GM06990 (cell line): Measurements from ENCODE around the gene IRF2BP2.

Source experiments
- DNase-seq: peaks from one replicate; pipeline ENCODE4 v3.0.0-alpha.2; 2011; ENCODE audit not compliant: insufficient read length; ENCODE audit errors: extremely low read depth
- H3K27me3 ChIP-seq: replicated peaks from 2 replicates; pipeline ENCODE4 v1.6.0; 2011; ENCODE audit warnings: low read length; ENCODE audit not compliant: control insufficient read depth, insufficient read depth
- H3K36me3 ChIP-seq: 2 replicates; pipeline ENCODE4 v1.5.1; 2011; ENCODE audit warnings: low read length; ENCODE audit not compliant: control insufficient read depth, insufficient read depth
- H3K4me3 ChIP-seq: replicated peaks from 2 replicates; pipeline ENCODE4 v1.5.1; 2011; ENCODE audit warnings: low read depth, mild to moderate bottlenecking, control low read depth, low read length
- TF ChIP-seq, protein P1 (sequence below): IDR thresholded peaks from 2 replicates; pipeline ENCODE4 v1.5.1; 2011; ENCODE audit warnings: low read length, control low read depth, mild to moderate bottlenecking, inconsistent platforms; ENCODE audit not compliant: insufficient read depth, poor library complexity, severe bottlenecking

IRF2BP2 gene

DNA sequence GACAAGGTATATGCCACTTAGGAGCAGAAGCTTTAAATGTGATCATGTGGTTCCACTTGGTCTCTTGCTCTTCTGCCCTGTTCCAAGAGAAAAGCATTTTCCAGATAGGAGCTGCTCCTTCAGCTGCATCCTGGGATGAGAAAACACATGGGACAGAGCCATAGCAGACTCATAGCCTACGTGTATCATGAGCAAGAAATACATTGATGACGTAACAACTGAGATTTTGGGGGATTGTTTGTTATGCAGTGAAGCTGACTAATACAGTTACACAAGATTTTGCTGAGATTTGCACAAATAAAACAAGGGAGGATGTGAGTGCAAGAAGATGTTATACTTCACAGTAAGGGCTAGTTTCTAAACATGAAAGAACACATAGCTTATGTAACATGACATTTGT, 36.0 kb upstream of the IRF2BP2 start:
- TF ChIP-seq, protein P1, sequence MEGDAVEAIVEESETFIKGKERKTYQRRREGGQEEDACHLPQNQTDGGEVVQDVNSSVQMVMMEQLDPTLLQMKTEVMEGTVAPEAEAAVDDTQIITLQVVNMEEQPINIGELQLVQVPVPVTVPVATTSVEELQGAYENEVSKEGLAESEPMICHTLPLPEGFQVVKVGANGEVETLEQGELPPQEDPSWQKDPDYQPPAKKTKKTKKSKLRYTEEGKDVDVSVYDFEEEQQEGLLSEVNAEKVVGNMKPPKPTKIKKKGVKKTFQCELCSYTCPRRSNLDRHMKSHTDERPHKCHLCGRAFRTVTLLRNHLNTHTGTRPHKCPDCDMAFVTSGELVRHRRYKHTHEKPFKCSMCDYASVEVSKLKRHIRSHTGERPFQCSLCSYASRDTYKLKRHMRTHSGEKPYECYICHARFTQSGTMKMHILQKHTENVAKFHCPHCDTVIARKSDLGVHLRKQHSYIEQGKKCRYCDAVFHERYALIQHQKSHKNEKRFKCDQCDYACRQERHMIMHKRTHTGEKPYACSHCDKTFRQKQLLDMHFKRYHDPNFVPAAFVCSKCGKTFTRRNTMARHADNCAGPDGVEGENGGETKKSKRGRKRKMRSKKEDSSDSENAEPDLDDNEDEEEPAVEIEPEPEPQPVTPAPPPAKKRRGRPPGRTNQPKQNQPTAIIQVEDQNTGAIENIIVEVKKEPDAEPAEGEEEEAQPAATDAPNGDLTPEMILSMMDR: no peak
- Histone ChIP-seq H3K27me3 (no peaks in the 10 kb centered on the region), H3K4me3 (no peak overlapping the region), H3K36me3 (no peaks in the 10 kb centered on the region)
- no peak for DNase-seq

DNA sequence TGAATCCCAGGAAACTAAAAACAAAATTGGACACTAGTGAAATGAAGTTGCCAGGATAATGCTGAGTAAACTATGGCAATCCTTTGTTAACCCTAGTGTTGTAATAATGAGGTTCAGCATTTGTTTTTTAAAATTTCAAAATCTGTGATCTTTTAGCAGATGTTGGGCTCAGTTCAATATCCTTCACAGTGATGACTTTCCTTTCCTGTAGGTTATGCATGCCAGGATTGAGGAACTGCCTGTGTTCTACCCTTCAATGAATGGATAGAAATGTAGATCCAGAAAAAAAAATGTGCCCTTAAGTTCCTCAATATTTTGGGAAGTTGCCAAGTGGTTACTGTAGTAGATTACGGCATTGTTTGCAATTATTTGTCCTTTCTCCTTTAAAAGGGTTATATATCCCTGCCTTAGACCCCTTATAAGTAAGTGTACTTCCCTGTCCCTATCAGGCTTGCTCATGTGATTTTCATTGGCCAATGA, 35.5 kb upstream of the IRF2BP2 start:
- no peak for DNase-seq
- H3K27me3 ChIP-seq: no peaks in the 10 kb centered on the region
- H3K36me3 ChIP-seq: no peaks in the 10 kb centered on the region
- TF ChIP-seq, protein P1: no peak
- H3K4me3 ChIP-seq: no peak overlapping the region

DNA sequence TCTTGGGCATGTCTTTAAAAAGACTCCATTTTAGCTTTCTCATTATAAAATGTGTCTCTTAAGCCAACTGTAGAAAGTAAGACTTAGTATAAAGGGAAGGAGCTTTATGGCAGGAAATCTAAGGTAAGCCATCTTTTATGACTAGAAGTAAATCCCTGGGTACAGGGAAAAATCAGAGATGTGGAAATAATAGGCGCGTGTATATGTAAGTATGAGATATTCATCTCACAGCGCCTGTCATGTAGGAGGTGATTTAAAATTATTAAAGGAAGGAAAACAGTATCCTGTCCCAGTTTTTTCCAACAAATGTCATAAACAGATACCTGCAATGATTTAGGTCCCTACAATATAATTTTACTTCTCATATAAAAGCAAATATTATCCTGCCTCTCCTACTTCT, 35.0 kb upstream of the IRF2BP2 start:
- no peaks in the 10 kb centered on the region for H3K27me3 ChIP-seq
- TF ChIP-seq, protein P1: no peak
- DNase-seq: no peak
- H3K4me3 ChIP-seq: no peak overlapping the region
- H3K36me3 ChIP-seq: no peaks in the 10 kb centered on the region

DNA sequence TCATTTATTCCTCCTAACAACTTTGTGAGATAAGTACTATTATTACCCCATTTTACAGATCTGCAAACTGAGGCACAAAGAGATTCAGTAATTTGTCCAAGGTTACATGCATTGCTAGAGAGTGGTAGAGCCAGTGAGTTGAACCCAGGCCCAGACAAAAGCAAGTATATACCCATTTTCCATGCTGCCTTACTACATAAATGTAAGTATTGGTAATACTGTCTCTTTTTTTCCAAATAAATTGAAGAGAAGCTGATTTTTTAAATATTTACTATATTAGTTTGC, 33.8 kb upstream of the IRF2BP2 start:
- DNase-seq: no peak
- TF ChIP-seq, protein P1: no peak
- no peak overlapping the region for H3K4me3 ChIP-seq

DNA sequence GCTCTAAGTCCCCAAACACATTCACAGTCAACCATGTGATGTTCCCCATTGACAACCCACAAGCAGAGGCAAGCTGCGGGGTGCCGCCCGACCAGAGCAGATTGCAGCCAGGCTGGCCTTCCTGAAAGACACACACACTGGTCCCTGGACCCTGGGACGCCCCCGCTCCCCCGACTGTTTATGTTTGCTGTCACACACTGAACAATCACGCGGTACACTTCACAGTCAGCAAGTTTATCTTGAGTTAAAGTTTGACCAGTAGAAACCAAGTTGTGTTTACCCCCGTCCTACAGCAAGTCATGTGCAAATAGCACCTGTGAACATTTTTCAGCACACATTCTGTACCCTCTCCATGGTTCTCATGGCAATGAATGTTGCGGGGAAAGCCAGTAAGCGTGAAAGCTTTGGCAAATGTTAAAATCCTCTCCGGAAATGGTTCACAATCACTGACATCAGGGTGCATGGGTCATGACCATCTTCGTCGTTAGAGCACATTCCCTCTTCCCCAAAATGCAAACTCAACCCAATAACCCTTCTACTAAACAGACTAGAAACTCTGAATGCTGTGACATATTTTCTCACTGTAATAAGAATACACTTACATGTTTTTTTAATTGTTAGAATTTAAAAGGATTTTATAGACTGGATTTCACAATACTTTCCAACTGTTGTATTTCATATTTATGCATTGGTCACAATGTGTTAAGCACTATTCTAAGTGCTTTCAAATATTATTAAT, 33.3 kb upstream of the IRF2BP2 start:
- TF ChIP-seq, protein P1: no peak
- Histone ChIP-seq H3K36me3 (no peaks in the 10 kb centered on the region), H3K4me3 (no peak overlapping the region), H3K27me3 (no peaks in the 10 kb centered on the region)
- no peak for DNase-seq

More for the DNA sequence above, 33.8 kb upstream of the IRF2BP2 start:
- Histone ChIP-seq H3K27me3 (no peaks in the 10 kb centered on the region), H3K36me3 (no peaks in the 10 kb centered on the region)

DNA sequence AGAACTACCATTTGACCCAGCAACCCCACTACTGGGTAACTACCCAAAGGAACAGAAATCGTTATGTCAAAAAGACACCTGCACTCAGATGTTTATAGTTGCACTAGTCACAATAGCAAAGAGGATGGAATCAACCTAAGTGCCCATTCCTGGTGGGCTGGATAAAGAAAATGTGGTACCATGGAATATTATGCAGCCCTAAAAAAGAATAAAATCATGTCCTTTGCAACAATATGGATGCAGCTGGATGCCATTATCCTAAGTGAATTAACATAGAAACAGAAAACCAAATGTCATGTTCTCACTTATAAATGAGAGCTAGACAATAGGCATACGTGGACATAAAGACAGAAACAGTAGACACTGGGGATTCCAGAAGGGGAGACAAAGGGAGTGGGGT, 32.5 kb upstream of the IRF2BP2 start:
- Histone ChIP-seq H3K27me3 (no peaks in the 10 kb centered on the region), H3K4me3 (no peak overlapping the region), H3K36me3 (no peaks in the 10 kb centered on the region)
- no peak for DNase-seq
- TF ChIP-seq, protein P1: no peak
